PC-9 (cell line): ENCODE measurements around the gene RET.

Experiments used
- EZH2 ChIP-seq: fragments of 200-600 bp; sonication (generic); IDR thresholded peaks from 2 replicates; pipeline ENCODE4 v1.8.0; 2017; ENCODE audit warnings: antibody characterized with exemption, low read depth
- TF ChIP-seq, protein P1 (sequence below): fragments of 200-600 bp; sonication (generic); conservative IDR thresholded peaks from 2 replicates; pipeline ENCODE4 v1.6.1; 2017; ENCODE audit warnings: mixed run types, antibody characterized with exemption, mild to moderate bottlenecking, moderate library complexity

DNA sequence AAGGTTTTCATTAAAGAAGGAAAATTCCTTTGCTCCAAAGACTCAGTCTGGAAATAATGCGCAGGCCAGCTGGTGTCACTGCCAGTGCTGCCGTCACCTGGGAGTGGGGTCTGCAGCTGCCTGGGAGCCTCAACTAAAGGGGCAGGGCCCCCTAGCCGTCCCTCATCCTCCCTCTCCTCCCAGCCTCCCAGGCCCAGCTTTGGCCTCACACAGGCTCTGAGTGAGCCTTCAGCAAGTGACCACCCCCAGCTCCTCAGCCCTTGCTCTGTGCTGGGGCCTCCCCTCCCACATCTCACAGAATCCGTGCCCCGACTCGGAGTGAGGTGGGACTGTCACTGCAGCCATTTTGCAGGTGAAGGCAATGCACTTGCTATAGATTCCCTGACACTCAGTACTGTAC, 11.1 kb upstream of the RET start:
- TF ChIP-seq, protein P1, sequence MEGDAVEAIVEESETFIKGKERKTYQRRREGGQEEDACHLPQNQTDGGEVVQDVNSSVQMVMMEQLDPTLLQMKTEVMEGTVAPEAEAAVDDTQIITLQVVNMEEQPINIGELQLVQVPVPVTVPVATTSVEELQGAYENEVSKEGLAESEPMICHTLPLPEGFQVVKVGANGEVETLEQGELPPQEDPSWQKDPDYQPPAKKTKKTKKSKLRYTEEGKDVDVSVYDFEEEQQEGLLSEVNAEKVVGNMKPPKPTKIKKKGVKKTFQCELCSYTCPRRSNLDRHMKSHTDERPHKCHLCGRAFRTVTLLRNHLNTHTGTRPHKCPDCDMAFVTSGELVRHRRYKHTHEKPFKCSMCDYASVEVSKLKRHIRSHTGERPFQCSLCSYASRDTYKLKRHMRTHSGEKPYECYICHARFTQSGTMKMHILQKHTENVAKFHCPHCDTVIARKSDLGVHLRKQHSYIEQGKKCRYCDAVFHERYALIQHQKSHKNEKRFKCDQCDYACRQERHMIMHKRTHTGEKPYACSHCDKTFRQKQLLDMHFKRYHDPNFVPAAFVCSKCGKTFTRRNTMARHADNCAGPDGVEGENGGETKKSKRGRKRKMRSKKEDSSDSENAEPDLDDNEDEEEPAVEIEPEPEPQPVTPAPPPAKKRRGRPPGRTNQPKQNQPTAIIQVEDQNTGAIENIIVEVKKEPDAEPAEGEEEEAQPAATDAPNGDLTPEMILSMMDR, result no peak
- TF ChIP-seq EZH2, result no peak
